Measurements from ENCODE around the gene THG1L.

GRCh38 chr5:157709346-157709745 is 21.9 kb upstream of the THG1L start:
- TF ChIP-seq CTCF (IDR thresholded peaks at IDR 0.05; ENCODE audit: poor library complexity) (no peak), EZH2 (IDR thresholded peaks at IDR 0.05; ENCODE audit: borderline replicate concordance) (no peak), EZH2phosphoT487 (IDR thresholded peaks at IDR 0.05; ENCODE audit: low read depth, severe bottlenecking, unreplicated experiment) (no peak)

Measured in hepatocyte (in vitro differentiated cells).